ENCODE measurements around the gene FANCB.

FANCB gene

DNA sequence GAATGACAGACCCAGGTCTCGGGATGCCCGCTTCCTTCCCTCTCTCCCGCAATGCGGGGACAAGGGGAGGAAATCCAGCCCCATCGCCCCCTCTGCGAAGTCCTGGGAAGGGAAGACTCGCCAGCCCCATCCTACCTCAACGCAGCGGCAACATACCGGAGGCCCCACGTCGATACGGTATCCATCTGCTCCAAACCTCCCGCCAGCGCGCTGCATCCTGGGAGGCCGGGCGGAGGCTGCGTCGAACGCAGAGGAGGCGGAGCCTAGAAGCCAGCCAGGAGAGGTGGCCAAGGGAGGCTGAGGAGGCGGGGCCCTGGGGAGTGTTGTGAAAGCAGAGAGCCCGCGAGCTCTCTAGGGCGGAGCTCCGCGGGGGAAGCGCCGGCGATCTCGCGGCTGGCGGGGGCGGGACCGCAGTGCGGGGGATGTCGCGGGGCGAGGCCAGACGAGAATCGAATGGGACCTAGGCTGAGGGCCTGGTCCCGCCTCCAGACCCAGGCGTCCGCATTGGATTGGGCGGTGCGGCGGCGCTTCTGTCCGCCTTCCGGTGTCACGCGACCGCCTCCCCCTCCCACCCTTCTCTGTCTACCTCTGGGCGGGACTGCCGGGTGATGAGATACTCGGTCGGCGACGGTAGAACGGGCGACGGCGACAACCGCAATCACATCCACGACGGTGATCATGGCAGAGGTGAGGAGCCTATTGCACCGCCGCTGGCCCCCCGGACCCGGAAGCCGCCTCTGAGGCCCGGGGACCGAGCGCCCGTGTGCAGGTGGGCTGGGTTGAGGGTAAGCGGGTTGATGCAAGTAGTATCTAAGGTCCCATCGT is at the start of gene FANCB, which contains the start of gene MOSPD2:
TSS of gene FANCB (minus strand) at position 219 of the 825 bp plus-strand sequence. CDS start 7,559 bp downstream, outside the sequence.
TSS of gene MOSPD2 (plus strand) at position 571 of the 825 bp plus-strand sequence. CDS start at position 679, 108 bp downstream.
- peak; percentile 81 for DNase-seq

- DNase-seq = no peak
Observed at GRCh38 chrX:14922437-14922836, 49.6 kb upstream of the FANCB start.

DNA sequence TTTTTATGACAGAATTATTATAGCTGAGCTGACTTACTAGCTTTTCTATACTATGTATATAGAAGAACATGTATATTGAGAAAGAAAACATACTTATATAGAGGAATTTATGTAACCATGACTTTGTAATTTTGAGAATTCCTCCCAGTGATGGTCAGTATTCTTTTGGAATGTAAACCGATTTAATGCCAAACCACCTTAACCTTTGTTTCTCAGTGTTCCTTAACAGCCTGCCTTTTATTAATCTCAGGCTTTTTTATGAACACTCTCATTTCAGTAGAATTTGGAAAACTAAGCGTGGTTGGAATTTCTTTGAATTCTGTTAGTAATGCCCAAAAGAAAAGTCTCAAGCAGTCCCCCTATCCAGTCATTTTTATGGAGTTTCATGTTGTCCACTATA is 47.3 kb upstream of the FANCB start:
- DNase-seq = no peak

DNA sequence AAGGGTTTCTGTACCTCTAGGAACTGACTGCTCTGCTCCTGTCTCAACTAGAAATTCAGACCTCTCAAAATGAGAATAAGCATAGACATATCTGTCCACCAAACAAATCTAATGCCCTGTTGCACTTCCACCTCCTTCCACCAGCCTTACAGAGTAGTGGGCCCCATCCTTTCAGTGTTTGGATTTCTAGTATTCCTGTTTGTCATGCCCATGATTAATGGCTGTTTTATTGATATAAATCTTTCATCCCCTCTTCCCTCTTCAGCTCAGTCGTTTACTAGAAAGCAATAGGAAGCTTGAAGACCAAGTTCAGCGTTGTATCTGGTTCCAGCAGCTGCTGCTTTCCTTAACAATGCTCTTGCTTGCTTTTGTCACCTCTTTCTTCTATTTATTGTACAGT is 46.5 kb upstream of the FANCB start:
- DNase-seq = no peak

GRCh38 chrX:14916017-14916674 is 43.3 kb upstream of the FANCB start:
- DNase-seq = no peak

- DNase-seq = no peak
Observed at GRCh38 chrX:14915596-14915995, 42.7 kb upstream of the FANCB start.

DNA sequence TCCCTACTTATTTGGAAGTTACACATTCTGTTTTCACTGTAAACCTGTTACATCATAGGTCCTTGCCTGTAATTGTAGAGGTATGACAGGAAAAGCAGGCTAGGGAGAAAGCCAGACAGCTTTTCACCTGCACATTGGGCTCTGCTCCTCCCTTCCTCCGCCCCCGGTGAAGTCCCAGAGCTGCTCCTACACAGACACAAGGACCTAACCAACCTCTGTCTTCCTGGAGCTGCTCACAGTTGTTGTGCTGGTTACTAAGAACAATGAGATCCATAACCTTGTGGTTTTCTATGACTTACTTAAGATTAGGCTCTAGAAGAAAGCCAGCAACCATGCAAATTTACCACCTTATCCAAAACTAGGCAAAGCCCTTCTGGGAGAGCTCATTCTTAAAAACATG is 40.4 kb upstream of the FANCB start:
- DNase-seq = no peak

GRCh38 chrX:14903891-14904290 is 31.0 kb upstream of the FANCB start:
- no peak for DNase-seq

- no peak for DNase-seq
Observed at GRCh38 chrX:14902537-14902936, 29.7 kb upstream of the FANCB start.

DNA sequence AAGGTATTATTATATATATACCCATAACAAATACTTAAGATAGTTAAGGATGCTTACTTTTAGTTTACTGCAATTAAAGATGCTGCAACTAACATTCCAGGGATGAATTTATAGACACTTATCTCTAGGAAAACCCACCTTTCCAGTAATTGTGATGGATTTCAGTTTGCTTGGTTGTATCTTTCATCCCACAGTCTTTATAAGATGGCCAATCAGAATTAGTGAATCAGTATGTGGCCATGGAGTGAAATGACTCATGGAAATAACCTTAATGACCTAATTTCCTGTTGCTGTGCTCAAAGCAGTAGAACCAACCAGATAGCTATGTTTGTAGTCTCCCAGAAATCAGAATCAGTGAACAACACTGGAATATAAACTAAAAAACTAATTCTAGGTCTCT is 26.7 kb upstream of the FANCB start:
- no peak for DNase-seq

- no peak for DNase-seq
Observed at GRCh38 chrX:14897042-14897441, 24.2 kb upstream of the FANCB start.

DNA sequence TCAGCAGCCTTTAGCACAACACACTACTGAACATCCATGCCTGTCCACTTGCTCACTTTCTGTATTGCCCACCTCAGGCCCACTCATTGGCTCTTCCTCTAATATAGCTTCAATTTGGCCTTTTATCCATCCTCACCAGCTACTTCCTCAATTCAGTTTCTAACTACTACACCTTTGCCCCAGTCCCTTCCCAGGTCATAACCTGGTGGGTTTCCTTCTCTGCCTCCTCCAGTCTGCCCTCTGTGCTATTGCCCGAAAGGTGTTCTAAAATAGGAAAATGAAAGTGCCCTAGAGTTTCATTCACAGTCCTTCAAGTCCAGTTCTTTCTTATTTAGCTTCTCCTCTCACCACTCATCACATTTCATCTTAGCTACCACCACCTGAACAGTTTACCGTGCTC is 23.4 kb upstream of the FANCB start:
- DNase-seq = no peak

- DNase-seq = no peak
Observed at GRCh38 chrX:14886252-14886651, 13.4 kb upstream of the FANCB start.

GRCh38 chrX:14884714-14885113 is 11.8 kb upstream of the FANCB start:
- no peak for DNase-seq

DNA sequence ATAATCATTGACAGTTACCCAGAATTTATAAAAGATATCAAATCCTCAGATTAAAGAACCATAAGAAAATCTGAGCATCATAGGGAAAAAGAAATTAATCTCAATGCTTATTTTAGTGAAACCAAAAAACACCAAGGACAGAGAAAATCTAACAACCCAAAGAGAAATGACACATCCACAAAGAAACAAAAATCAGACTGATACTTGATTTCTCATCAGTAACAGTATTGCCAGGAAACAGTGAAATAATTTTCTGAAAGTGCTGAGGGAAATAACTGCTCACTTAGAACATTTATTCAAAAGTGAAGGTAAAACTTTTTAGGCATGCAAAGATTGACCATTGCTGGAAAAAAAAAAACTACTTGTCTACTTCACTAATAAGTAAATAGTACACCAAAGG is 11.0 kb upstream of the FANCB start:
- DNase-seq = no peak

GRCh38 chrX:14875624-14876023 is 2.8 kb upstream of the FANCB start:
- no peak for DNase-seq

GRCh38 chrX:14873676-14874049 is 794 bp upstream of the FANCB start:
- DNase-seq = no peak

DNA sequence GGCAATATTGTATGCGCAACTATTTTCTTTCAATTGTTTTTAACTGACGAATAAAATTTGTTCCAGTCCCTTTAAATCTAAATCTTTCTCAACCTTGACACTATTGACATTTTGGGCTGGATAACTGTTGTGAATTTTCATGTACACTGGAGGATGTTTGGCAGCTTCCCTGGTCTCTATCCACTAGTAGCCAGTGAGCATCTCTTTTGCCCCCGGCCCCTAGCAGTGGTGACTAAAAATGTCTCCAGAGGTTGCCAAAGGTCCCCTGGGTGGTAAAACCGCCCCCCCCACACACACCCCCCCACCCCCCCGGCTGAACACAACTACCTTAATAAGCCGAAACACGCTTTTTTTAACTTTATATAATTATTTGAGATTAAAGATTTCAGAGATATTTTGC is 514 bp downstream of the FANCB start:
- no peak for DNase-seq

DNA sequence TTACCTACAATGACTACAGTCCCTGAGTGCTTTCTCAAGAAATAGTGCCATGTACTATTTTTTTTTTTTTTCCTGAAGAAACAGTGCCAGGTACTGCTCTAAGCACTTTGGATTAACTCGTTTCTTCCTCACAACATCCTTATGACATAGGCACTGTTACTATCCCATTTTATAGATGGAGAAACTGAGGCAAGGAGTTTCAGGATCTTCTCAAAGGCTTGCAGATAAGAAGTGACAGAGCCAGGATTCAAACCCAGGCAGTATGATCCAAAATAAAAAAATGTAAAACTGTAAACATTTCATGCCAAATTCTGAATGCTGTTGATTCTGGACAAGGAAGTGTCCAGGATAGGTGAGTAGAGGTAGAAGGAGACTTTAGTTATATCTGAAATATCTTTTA is 1.1 kb downstream of the FANCB start:
- no peak for DNase-seq

- DNase-seq = no peak
Observed at GRCh38 chrX:14865201-14865600, 7.7 kb downstream of the FANCB start.

GRCh38 chrX:14864631-14865030 is 8.2 kb downstream of the FANCB start:
- no peak for DNase-seq

- no peak for DNase-seq
Observed at GRCh38 chrX:14851526-14851925, 21.3 kb downstream of the FANCB start.

DNA sequence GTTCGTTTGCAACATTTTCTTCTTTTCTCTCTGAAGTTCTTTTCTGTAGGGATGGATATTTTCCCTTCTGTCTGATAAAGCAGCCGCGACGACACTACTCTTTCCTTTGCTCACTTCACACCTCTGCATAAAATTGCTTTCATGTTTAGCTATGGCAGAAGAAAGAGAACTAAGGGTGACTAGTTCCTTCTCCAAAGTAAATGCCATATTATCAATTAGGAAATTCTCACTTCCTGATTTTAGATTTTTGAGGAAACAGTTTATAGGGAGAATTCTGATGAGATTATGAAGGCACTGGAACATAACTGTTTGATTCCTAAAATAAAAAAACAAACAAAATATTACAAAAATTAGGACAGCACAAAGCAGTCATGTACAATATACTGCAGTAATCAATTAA is 29.2 kb downstream of the FANCB start:
- DNase-seq = no peak

GRCh38 chrX:14837155-14837554 is 35.7 kb downstream of the FANCB start:
- no peak for DNase-seq

- DNase-seq = no peak
Observed at GRCh38 chrX:14832586-14832985, 40.3 kb downstream of the FANCB start.
